ENCODE data around the gene KRTAP17-1.
A peak's percentile ranks its signal among the peaks of the same experiment; 100 is the strongest.

KRTAP17-1 gene

GRCh38 chr17:41315814-41316445 is 420 bp upstream of the KRTAP17-1 start:
- Histone ChIP-seq H3K27me3 (ENCODE audit: insufficient read depth, poor library complexity, severe bottlenecking) (no peaks in the 10 kb centered on the region), H3K4me3 (replicated peaks; ENCODE audit: insufficient read depth, low read length) (no peak overlapping the region), H3K27ac (replicated peaks) (no peak overlapping the region)
- TF ChIP-seq POLR2AphosphoS5 (IDR thresholded peaks at IDR 0.05; ENCODE audit: low read depth) (no peak), SPI1 (IDR thresholded peaks at IDR 0.05; ENCODE audit: borderline replicate concordance, low read depth) (no peak), GABPA (IDR thresholded peaks at IDR 0.05; ENCODE audit: low read depth) (no peak), REST (IDR thresholded peaks at IDR 0.05; ENCODE audit: insufficient replicate concordance, low read depth) (no peak)
- TF ChIP-seq, protein P1, sequence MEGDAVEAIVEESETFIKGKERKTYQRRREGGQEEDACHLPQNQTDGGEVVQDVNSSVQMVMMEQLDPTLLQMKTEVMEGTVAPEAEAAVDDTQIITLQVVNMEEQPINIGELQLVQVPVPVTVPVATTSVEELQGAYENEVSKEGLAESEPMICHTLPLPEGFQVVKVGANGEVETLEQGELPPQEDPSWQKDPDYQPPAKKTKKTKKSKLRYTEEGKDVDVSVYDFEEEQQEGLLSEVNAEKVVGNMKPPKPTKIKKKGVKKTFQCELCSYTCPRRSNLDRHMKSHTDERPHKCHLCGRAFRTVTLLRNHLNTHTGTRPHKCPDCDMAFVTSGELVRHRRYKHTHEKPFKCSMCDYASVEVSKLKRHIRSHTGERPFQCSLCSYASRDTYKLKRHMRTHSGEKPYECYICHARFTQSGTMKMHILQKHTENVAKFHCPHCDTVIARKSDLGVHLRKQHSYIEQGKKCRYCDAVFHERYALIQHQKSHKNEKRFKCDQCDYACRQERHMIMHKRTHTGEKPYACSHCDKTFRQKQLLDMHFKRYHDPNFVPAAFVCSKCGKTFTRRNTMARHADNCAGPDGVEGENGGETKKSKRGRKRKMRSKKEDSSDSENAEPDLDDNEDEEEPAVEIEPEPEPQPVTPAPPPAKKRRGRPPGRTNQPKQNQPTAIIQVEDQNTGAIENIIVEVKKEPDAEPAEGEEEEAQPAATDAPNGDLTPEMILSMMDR (IDR thresholded peaks at IDR 0.05; ENCODE audit: insufficient read depth, low read length), result no peak
- no peak for DNase-seq (ENCODE audit: low read depth in 1 of 2, low spot score in 1 of 2)

GRCh38 chr17:41311111-41311510 is 4.4 kb downstream of the KRTAP17-1 start:
- DNase-seq (ENCODE audit: low read depth in 1 of 2, low spot score in 1 of 2), result no peak
- TF ChIP-seq GABPA (IDR thresholded peaks at IDR 0.05; ENCODE audit: low read depth), result no peak
- no peak for TF ChIP-seq SPI1 (IDR thresholded peaks at IDR 0.05; ENCODE audit: borderline replicate concordance, low read depth)
- TF ChIP-seq, protein P1 (IDR thresholded peaks at IDR 0.05; ENCODE audit: insufficient read depth, low read length), result no peak
- TF ChIP-seq POLR2AphosphoS5 (IDR thresholded peaks at IDR 0.05; ENCODE audit: low read depth), result no peak
- no peak overlapping the region for H3K4me3 ChIP-seq (replicated peaks; ENCODE audit: insufficient read depth, low read length)
- no peak overlapping the region for H3K27ac ChIP-seq (replicated peaks)
- H3K27me3 ChIP-seq (ENCODE audit: insufficient read depth, poor library complexity, severe bottlenecking), result no peaks in the 10 kb centered on the region

DNA sequence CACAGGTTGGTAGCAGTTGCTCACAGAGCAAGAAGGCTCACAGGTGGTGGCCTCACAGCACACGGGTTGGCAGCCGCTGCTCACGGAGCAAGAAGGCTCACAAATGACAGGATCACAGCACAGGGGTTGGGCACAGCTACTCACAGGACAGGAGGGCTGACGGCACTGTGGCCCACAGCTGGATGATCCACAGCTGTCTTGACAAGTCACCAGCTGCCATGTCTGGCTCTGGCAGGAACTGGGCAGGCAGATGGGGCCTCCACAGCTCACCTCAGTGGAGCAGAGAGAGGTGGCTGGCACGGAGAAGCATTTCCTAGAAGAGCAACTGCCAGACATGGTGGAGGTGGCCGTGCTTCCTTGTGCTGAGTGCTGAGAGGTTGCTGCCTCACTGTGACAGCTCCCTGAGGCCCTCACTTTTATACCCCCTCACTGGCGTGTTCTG is 6.6 kb downstream of the KRTAP17-1 start, which contains the start of gene KRTAP16-1:
KRTAP16-1 (minus strand) TSS at position 392 of the 442 bp plus-strand sequence; CDS start at position 336, 56 bp downstream.
- no peak for DNase-seq (ENCODE audit: low read depth in 1 of 2, low spot score in 1 of 2)
- no peaks in the 10 kb centered on the region for H3K27me3 ChIP-seq (ENCODE audit: insufficient read depth, poor library complexity, severe bottlenecking)
- H3K27ac ChIP-seq (replicated peaks), result peak within 1 kb of the TSS; percentile 53
- peak within 1 kb of the TSS; percentile 9 for H3K4me3 ChIP-seq (replicated peaks; ENCODE audit: insufficient read depth, low read length)
- no peak for TF ChIP-seq GABPA (IDR thresholded peaks at IDR 0.05; ENCODE audit: low read depth)
- no peak for TF ChIP-seq POLR2AphosphoS5 (IDR thresholded peaks at IDR 0.05; ENCODE audit: low read depth)
- TF ChIP-seq REST (IDR thresholded peaks at IDR 0.05; ENCODE audit: insufficient replicate concordance, low read depth), result no peak
- TF ChIP-seq SPI1 (IDR thresholded peaks at IDR 0.05; ENCODE audit: borderline replicate concordance, low read depth), result no peak
- TF ChIP-seq, protein P1 (IDR thresholded peaks at IDR 0.05; ENCODE audit: insufficient read depth, low read length), result no peak

Measured in HL-60 (cell line).